GM12872 (cell line): Measurements from ENCODE around the gene SHISA8.
A peak's percentile ranks its signal among the peaks of the same experiment; 100 is the strongest.

Source experiments
- TF ChIP-seq, protein P1 (sequence below): IDR thresholded peaks from 3 replicates; pipeline ENCODE4 v1.5.1; 2011; ENCODE audit warnings: low read depth, mild to moderate bottlenecking, low read length, moderate library complexity; ENCODE audit not compliant: insufficient read depth

The SHISA8 gene

GRCh38 chr22:41931701-41932269 lies 16.9 kb upstream of the SHISA8 start:
- TF ChIP-seq, protein P1, sequence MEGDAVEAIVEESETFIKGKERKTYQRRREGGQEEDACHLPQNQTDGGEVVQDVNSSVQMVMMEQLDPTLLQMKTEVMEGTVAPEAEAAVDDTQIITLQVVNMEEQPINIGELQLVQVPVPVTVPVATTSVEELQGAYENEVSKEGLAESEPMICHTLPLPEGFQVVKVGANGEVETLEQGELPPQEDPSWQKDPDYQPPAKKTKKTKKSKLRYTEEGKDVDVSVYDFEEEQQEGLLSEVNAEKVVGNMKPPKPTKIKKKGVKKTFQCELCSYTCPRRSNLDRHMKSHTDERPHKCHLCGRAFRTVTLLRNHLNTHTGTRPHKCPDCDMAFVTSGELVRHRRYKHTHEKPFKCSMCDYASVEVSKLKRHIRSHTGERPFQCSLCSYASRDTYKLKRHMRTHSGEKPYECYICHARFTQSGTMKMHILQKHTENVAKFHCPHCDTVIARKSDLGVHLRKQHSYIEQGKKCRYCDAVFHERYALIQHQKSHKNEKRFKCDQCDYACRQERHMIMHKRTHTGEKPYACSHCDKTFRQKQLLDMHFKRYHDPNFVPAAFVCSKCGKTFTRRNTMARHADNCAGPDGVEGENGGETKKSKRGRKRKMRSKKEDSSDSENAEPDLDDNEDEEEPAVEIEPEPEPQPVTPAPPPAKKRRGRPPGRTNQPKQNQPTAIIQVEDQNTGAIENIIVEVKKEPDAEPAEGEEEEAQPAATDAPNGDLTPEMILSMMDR, result no peak

DNA sequence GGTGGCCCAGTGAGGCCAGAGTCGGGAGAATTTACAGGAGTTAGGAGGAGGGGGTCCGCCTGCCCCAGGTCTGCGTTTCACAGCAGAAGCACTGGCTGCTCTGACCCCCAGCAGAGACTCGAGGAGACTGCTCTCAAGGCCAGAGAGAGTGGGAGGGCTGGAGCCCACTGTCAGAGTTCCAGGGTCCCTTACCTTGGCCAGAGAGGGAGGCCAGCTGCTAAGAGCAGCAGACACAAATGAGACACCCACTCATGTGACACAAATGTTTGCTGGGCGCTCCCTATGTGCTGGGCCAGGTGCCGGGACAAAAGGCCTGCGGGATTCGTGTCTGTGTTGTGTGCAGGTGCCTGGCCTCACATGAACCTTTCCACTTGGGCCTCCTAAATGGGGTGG lies 14.5 kb upstream of the SHISA8 start:
- TF ChIP-seq, protein P1, result no peak

GRCh38 chr22:41928593-41929417 lies 13.9 kb upstream of the SHISA8 start:
- TF ChIP-seq, protein P1, result no peak

GRCh38 chr22:41927813-41928212 lies 12.9 kb upstream of the SHISA8 start:
- TF ChIP-seq, protein P1, result no peak

- TF ChIP-seq, protein P1, result peak; percentile 78; the same call in 2 of the 3 replicates
Measured at GRCh38 chr22:41925783-41926460, 11.0 kb upstream of the SHISA8 start.

DNA sequence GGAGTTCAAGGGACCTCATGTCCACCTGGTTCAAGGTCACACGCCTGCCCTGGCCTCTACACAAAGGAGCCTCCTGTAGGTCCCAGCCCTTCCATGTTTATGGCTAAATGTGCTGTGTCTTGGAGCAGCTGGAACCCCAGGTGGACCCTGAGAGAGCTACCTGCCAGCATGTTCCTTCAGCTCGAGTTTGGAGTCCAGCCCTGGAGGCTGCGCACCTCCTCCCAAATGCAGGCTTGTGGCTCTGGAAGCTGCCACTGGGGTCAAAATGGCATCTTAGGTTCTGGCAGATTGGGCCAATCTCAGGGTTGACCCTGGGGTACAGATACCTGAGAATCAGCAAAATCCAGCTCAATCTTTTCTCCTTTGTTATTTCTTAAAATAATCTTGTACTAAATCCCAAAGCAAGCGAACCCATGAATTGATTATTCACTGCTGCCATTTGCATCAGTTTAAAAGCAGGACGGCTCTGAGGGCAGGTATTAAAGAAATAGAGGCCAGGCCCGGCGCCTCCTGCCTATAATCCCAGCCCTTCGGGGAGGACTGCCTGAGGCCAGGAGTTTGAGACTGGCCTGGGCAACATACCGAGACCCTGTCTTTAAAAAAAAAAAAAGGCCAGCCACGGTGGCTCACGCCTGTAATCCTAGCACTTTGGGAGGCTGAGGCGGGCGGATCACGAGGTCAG lies 8.9 kb upstream of the SHISA8 start:
- TF ChIP-seq, protein P1, result no peak

DNA sequence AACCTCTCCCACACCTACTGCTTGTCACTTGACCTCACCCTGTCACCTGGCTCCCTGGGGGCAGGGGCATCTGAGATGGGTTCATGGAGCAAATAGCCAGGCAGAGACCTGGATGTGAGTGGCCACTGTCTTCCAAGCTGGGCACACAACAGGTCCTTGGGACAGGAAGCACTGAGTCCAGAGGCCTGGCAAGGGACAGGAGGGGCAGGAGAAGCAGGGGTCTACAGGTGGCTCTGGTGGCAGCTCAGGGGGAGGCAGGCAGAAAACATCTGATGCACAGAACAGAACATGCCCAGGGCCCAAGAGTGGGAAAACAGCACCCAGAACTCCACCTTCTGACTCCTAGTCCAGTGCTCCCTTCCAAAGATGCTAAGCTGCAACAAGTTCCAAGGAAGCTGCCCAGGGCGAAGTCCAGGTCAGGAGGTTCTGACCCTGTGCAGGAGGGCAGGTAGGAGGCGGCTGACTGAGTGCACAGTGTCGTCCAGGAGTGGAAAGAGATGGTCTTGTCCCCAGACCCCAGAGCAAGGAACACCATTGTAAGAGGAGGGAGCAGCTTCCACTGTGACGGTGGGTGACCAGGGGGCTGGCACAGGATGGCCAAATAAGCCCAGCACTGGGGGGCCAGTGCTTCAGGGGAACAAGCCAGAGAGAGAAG lies 8.2 kb upstream of the SHISA8 start:
- TF ChIP-seq, protein P1, result no peak
